Mesendoderm (in vitro differentiated cells): ENCODE data around the gene SPDYE16. TPM values are rescaled to one million over a fixed set of nuclear protein-coding genes. Genes with fewer than 3 reads are reported as not detected.
"Not testable (repeated sequence)": the region's sequence is repeated elsewhere in the genome, so short reads cannot be mapped to it uniquely, and the experiment has no call there.

ENCODE experiments used
- DNase-seq: peaks from one replicate; pipeline ENCODE4 v3.0.0; 2013
- H2AK5ac ChIP-seq: 2 replicates; pipeline ENCODE4 v1.6.1; 2013; ENCODE audit warnings: low read length, inconsistent platforms
- H2BK120ac ChIP-seq: 2 replicates; pipeline ENCODE4 v1.6.1; 2013; ENCODE audit warnings: low read depth, mild to moderate bottlenecking, low read length, moderate library complexity, mixed read lengths
- H2BK15ac ChIP-seq: replicated peaks from 2 replicates; pipeline ENCODE4 v1.6.1; 2013; ENCODE audit warnings: low read depth, mild to moderate bottlenecking, moderate library complexity
- H2BK5ac ChIP-seq: 2 replicates; pipeline ENCODE4 v1.6.1; 2013; ENCODE audit warnings: low read length, inconsistent platforms
- H3K18ac ChIP-seq: 2 replicates; pipeline ENCODE4 v1.6.1; 2013; ENCODE audit warnings: mild to moderate bottlenecking, low read length, mixed read lengths
- H3K23ac ChIP-seq: one replicate; pipeline ENCODE4 v1.6.1; 2013; ENCODE audit warnings: low read length
- H3K27ac ChIP-seq: 2 replicates; pipeline ENCODE4 v1.5.1; 2013; ENCODE audit warnings: low read depth, mild to moderate bottlenecking, inconsistent platforms, low read length, moderate library complexity
- H3K27me3 ChIP-seq: 2 replicates; pipeline ENCODE4 v1.6.1; 2013; ENCODE audit warnings: low read length, control low read depth, mild to moderate bottlenecking, inconsistent platforms; ENCODE audit not compliant: insufficient read depth, poor library complexity
- H3K36me3 ChIP-seq: 2 replicates; pipeline ENCODE4 v1.6.1; 2013; ENCODE audit warnings: low read length, inconsistent platforms; ENCODE audit not compliant: control insufficient read depth, insufficient read depth
- H3K4ac ChIP-seq: one replicate; pipeline ENCODE4 v1.6.1; 2013; ENCODE audit warnings: low read depth, mild to moderate bottlenecking, low read length, moderate library complexity
- H3K4me1 ChIP-seq: 2 replicates; pipeline ENCODE4 v1.6.1; 2013; ENCODE audit warnings: low read depth, low read length, inconsistent platforms; ENCODE audit not compliant: control insufficient read depth
- H3K4me2 ChIP-seq: 2 replicates; pipeline ENCODE4 v1.6.1; 2013; ENCODE audit warnings: low read length
- H3K4me3 ChIP-seq: 2 replicates; pipeline ENCODE4 v1.5.1; 2013; ENCODE audit warnings: mild to moderate bottlenecking, low read length
- H3K56ac ChIP-seq: one replicate; pipeline ENCODE4 v1.6.1; 2013; ENCODE audit warnings: low read length
- H3K79me1 ChIP-seq: 2 replicates; pipeline ENCODE4 v1.6.1; 2013; ENCODE audit warnings: low read length, inconsistent platforms
- H3K79me2 ChIP-seq: 2 replicates; pipeline ENCODE4 v1.6.1; 2013; ENCODE audit warnings: mild to moderate bottlenecking, low read length; ENCODE audit not compliant: control insufficient read depth, insufficient read depth
- H3K9ac ChIP-seq: 2 replicates; pipeline ENCODE4 v1.6.1; 2013; ENCODE audit warnings: low read length, inconsistent platforms
- H4K5ac ChIP-seq: one replicate; pipeline ENCODE4 v1.6.1; 2013; ENCODE audit warnings: low read length
- H4K8ac ChIP-seq: one replicate; pipeline ENCODE4 v1.6.1; 2013; ENCODE audit warnings: low read depth, mild to moderate bottlenecking, control low read depth, low read length, moderate library complexity
- WGBS: extraction: QIAGEN DNeasy Blood & Tissue Kit; methylation state at CpG from one replicate; pipeline ENCODE4 v1.1.7; 2013; ENCODE audit warnings: low lambda C conversion rate, missing lambda C conversion rate; ENCODE audit not compliant: insufficient coverage; ENCODE audit errors: extremely low coverage; 5-methylcytosine and 5-hydroxymethylcytosine counted together
- polyA plus RNA-seq, 2 experiments: library from polyadenylated mRNA; stranded (reverse); fragments of 200-250 nt; gene quantifications; one replicate each; pipeline ENCODE4 v1.2.3, GENCODE V29; 2013

The SPDYE16 gene
- polyA plus RNA-seq (2013, experiment 1 of 2), result not detected
- not detected for polyA plus RNA-seq (2013, experiment 2 of 2)

GRCh38 chr7:76543197-76543596, at the start of gene SPDYE16:
SPDYE16 (minus strand) TSS chr7:76543297; CDS start chr7:76541459, 1,838 bp downstream.
- H3K56ac ChIP-seq, H2BK15ac ChIP-seq, H3K36me3 ChIP-seq, H2BK120ac ChIP-seq, H3K4me1 ChIP-seq, H3K4me3 ChIP-seq, H3K27me3 ChIP-seq, H4K8ac ChIP-seq, H2BK5ac ChIP-seq, H3K27ac ChIP-seq, H3K23ac ChIP-seq, H3K9ac ChIP-seq, DNase-seq, H3K4ac ChIP-seq, H2AK5ac ChIP-seq, H3K18ac ChIP-seq, H3K79me1 ChIP-seq, H3K79me2 ChIP-seq, H3K4me2 ChIP-seq, H4K5ac ChIP-seq: not testable (repeated sequence)
- no CpG with 5 or more reads among the region's 8 CpGs for WGBS

GRCh38 chr7:76592694-76593093, 49.6 kb upstream of the SPDYE16 start:
- not testable (repeated sequence) for H3K23ac ChIP-seq, H3K18ac ChIP-seq, H3K36me3 ChIP-seq, H4K8ac ChIP-seq, H4K5ac ChIP-seq, H3K79me2 ChIP-seq, H2BK120ac ChIP-seq, H3K4ac ChIP-seq, H2BK15ac ChIP-seq, H2AK5ac ChIP-seq, H3K27ac ChIP-seq, H3K4me2 ChIP-seq, H3K56ac ChIP-seq, H3K9ac ChIP-seq, H3K27me3 ChIP-seq, H3K4me3 ChIP-seq, DNase-seq, H3K79me1 ChIP-seq, H2BK5ac ChIP-seq, H3K4me1 ChIP-seq
- WGBS, result no CpG with 5 or more reads among the region's 2 CpGs

GRCh38 chr7:76591602-76592304, 48.7 kb upstream of the SPDYE16 start:
- not testable (repeated sequence) for H3K27ac ChIP-seq, DNase-seq, H3K4ac ChIP-seq, H3K79me2 ChIP-seq, H3K23ac ChIP-seq, H2BK15ac ChIP-seq, H2AK5ac ChIP-seq, H2BK5ac ChIP-seq, H3K18ac ChIP-seq, H3K4me3 ChIP-seq, H3K9ac ChIP-seq, H4K8ac ChIP-seq, H3K27me3 ChIP-seq, H3K56ac ChIP-seq, H2BK120ac ChIP-seq, H3K4me1 ChIP-seq, H3K36me3 ChIP-seq, H3K4me2 ChIP-seq, H4K5ac ChIP-seq, H3K79me1 ChIP-seq
- no CpG with 5 or more reads among the region's 2 CpGs for WGBS

- WGBS, result no CpG with 5 or more reads among the region's 3 CpGs
- H3K18ac ChIP-seq, result not testable (repeated sequence)
These were observed 47.9 kb upstream of the SPDYE16 start for GRCh38 chr7:76591033-76591432.

GRCh38 chr7:76588586-76588985, 45.5 kb upstream of the SPDYE16 start:
- H3K9ac ChIP-seq, H4K5ac ChIP-seq, H3K79me2 ChIP-seq, H3K4ac ChIP-seq, H3K36me3 ChIP-seq, H3K23ac ChIP-seq, H3K79me1 ChIP-seq, H3K27me3 ChIP-seq, H2BK5ac ChIP-seq, H3K4me1 ChIP-seq, H3K18ac ChIP-seq, H3K4me2 ChIP-seq, H2AK5ac ChIP-seq, H3K4me3 ChIP-seq, H2BK15ac ChIP-seq, H3K27ac ChIP-seq, H2BK120ac ChIP-seq, DNase-seq, H3K56ac ChIP-seq, H4K8ac ChIP-seq: not testable (repeated sequence)
- no CpG with 5 or more reads among the region's 1 CpG for WGBS

More at GRCh38 chr7:76591033-76591432, 47.9 kb upstream of the SPDYE16 start:
- H3K9ac ChIP-seq, H3K4ac ChIP-seq, H3K4me3 ChIP-seq, H2BK15ac ChIP-seq, DNase-seq, H3K79me1 ChIP-seq, H3K4me2 ChIP-seq, H2AK5ac ChIP-seq, H3K36me3 ChIP-seq, H3K56ac ChIP-seq, H3K4me1 ChIP-seq, H3K23ac ChIP-seq, H2BK5ac ChIP-seq, H4K8ac ChIP-seq, H3K27me3 ChIP-seq, H3K79me2 ChIP-seq, H3K27ac ChIP-seq, H2BK120ac ChIP-seq, H4K5ac ChIP-seq: not testable (repeated sequence)
